ENCODE results near the gene PDE10A.

The PDE10A gene

DNA sequence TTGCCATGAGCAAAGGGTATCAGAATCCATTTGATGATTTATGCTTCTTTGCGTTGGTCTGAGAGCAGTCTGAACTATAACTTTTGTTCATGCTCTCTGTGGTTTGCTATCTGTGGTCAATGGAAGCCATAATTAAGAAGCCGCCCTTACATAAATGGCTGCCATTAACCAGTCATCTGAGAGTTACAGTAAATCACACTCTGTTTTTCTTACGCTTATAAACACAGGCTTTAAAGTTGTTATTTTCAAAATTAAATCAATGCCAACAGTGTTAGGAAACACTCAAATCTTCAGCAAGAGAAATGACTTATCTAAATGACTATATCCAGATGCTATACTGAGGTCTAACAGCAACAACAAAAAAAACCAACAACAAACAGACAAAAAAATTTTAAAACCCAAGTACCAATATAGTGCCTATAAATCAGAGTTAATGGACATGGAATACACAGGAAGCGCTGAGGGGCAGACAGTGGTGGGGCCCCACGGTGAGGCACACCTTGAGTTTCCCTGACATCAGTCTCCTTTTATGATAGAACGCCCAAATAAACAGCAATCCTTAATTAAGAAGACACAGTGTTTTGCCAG, 245.7 kb downstream of the PDE10A start:
- DNase-seq (ENCODE audit: low read depth in 1 of 2, low spot score in 1 of 2) = no peak

- DNase-seq (ENCODE audit: low read depth in 1 of 2, low spot score in 1 of 2) = no peak
These were observed 258.3 kb downstream of the PDE10A start for GRCh38 chr6:165404697-165405096.

DNA sequence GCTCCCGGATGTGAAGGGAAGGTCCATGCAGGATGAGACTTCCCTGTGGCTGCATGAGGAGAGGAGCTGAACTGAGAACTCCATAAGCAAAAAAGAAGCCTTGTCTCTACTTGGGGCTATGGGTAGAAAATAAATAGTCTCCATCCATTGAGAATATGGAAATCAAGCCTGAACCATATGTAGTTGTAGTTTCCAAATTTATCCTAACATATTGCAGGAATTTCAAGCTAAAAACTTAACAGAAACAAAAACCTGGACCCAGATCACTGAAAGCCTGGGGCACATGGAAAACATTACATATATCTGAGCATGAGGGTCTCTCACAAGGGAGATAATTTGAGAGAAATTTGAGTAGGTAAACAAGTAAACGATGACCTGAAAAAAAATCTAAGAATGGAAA, 258.7 kb downstream of the PDE10A start:
- DNase-seq (ENCODE audit: low read depth in 1 of 2, low spot score in 1 of 2) = no peak

DNA sequence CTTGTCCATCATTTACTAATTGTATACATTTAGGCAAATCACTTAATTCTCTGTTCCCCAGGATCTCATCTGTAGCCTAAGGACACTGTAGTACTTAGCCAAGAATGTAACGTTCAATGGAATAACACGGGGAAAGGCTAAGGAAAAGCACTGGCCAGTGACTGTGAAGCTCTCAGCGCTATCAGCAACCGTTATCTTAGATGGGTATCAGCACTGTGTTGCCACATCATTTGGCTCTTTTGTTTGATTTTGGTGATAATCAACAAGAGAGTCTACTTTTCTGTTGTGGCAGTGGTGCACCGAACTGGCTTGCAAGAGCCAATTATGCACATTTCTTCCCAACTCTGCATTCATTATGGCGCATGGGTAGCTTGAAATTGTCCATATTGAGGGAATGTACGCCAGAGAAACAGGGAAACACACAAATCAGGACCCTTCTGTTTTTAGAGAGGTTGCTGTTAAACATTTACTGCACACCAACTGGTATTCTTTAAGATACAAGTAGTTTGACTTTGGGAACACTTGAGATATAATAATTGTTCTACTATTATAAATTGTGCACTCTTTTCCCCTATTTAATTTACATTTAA, 259.9 kb downstream of the PDE10A start:
- DNase-seq (ENCODE audit: low read depth in 1 of 2, low spot score in 1 of 2) = no peak

- no peak for DNase-seq (ENCODE audit: low read depth in 1 of 2, low spot score in 1 of 2)
These were observed 261.9 kb downstream of the PDE10A start for GRCh38 chr6:165401092-165401491.

GRCh38 chr6:165390475-165390874, 272.6 kb downstream of the PDE10A start:
- DNase-seq (ENCODE audit: low read depth in 1 of 2, low spot score in 1 of 2) = no peak

DNA sequence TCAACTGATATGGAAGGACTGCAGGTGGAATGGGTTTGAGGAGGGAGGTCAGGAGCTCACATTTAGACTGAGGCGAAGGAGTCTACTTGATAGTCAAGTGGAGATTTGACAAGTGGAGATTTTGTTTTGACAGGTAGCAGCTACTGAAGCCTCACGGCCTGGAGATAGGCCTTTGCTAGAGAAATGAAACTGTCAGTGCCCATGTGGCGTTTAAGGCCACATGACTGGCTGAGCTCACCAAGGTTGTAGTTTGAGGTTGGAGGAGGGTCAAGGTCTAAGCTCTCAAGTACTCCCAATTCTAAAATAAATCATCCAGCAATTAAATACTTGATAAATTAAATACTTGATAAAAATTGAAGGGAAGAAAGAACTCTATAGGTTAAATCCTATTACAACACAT, 273.5 kb downstream of the PDE10A start:
- no peak for DNase-seq (ENCODE audit: low read depth in 1 of 2, low spot score in 1 of 2)

GRCh38 chr6:165383323-165383722, 279.7 kb downstream of the PDE10A start:
- DNase-seq (ENCODE audit: low read depth in 1 of 2, low spot score in 1 of 2) = no peak

DNA sequence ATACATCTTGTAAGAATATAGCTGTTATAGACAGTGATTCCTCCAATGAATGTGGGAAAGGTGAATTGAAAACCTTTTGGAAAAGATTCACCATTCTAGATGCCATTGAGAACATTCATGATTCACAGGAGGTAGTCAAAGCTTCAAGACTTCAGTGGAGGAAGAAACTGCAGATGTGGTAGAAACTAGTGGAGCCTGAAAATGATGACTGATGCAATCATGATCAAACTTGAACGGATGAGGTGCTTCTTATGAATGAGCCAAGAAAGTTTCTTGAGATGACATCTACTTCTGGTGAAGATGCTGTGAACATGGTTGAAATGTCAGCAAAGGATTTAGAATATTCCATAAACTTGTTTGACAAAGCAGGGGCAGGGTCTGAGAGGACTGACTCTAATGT, 286.9 kb downstream of the PDE10A start:
- no peak for DNase-seq (ENCODE audit: low read depth in 1 of 2, low spot score in 1 of 2)

GRCh38 chr6:165365371-165365770, 297.7 kb downstream of the PDE10A start:
- no peak for DNase-seq (ENCODE audit: low read depth in 1 of 2, low spot score in 1 of 2)

DNA sequence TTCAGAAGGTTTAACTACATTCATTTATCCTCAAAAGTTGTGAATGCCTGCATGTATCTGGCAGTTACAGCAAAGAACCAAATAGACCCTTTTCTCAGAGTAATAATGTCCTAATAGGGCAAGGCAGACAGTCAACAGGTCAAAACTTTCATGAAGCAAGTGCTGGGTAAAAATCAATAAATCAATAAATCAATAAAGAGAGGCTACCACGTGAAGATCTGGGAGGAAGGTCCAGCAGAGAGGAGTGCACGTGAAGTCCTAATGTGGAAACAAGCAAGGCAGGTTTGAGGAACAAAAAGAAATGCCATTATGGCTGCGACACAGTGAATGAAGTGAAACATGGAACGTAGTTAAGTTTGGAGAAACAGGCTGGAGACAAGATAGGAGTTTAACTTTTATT, 317.3 kb downstream of the PDE10A start:
- DNase-seq (ENCODE audit: low read depth in 1 of 2, low spot score in 1 of 2) = no peak

DNA sequence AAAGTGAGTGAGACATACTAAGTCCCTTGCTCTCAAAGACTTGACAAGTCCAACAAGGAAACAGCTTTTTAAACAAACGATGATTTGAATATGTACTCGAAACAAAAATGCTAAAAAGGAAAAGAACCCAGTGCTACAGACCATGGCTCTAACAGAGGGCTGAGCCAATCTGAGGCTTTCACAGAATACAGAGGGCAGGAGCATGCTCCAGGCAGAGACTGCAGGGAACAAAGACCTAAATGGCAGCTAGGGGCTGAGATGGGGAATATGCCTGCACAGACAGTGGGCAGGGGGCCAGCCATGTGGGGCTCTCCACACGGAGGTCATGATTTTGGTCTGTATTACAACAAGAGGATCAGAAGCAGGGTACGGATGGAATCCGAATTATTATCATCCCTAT, 322.5 kb downstream of the PDE10A start:
- no peak for DNase-seq (ENCODE audit: low read depth in 1 of 2, low spot score in 1 of 2)

GRCh38 chr6:165325609-165326008, 337.4 kb downstream of the PDE10A start:
- no peak for DNase-seq (ENCODE audit: low read depth in 1 of 2, low spot score in 1 of 2)

DNA sequence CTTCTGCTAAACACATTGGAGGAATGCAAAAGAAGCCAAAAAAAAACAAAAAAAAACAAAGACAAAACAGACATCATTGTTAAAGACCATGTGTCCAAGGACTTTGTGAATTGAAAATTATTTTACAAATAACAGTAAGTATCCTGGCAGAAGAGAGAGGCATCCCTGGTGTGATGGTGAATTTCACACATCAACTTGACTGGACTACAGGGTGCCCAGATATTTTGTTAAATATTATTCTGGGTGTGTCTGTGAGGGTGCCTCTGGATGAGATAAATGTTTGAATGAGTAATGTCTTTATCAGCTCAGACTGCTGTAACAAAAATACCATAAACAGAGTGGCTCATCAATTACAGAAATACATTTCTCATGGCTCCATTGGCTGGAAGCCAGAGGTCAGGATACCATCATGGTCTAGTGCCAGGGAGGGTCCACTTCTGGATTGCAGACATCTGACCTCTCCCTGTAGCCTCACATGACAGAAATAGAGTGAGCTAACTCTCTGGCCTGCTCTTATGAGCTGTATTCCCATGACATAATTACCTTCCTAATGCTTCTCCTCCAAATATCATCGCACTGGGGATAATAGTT, 341.4 kb downstream of the PDE10A start:
- no peak for DNase-seq (ENCODE audit: low read depth in 1 of 2, low spot score in 1 of 2)

- DNase-seq (ENCODE audit: low read depth in 1 of 2, low spot score in 1 of 2) = no peak
These were observed 341.9 kb downstream of the PDE10A start for GRCh38 chr6:165321150-165321549.

DNA sequence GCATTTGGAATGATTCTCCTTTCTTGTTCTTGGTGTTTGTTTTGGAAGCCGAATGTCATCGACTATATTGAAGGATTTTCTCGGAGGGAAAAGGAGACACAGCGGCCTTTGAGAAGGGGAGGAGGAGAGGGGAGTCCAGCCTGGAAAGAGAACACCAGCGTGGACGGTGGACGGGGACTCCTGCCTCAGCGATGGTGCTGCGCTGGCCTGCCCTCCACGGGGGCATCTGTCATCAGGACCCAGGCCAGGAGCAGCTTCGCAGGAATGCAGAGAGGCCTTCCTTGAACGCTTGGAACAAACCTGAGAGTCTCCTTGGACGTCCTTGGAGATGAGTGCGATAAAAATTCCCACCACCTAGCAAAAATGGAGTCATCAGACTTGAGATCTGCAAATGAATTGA, 345.3 kb downstream of the PDE10A start:
- DNase-seq (ENCODE audit: low read depth in 1 of 2, low spot score in 1 of 2) = no peak

DNA sequence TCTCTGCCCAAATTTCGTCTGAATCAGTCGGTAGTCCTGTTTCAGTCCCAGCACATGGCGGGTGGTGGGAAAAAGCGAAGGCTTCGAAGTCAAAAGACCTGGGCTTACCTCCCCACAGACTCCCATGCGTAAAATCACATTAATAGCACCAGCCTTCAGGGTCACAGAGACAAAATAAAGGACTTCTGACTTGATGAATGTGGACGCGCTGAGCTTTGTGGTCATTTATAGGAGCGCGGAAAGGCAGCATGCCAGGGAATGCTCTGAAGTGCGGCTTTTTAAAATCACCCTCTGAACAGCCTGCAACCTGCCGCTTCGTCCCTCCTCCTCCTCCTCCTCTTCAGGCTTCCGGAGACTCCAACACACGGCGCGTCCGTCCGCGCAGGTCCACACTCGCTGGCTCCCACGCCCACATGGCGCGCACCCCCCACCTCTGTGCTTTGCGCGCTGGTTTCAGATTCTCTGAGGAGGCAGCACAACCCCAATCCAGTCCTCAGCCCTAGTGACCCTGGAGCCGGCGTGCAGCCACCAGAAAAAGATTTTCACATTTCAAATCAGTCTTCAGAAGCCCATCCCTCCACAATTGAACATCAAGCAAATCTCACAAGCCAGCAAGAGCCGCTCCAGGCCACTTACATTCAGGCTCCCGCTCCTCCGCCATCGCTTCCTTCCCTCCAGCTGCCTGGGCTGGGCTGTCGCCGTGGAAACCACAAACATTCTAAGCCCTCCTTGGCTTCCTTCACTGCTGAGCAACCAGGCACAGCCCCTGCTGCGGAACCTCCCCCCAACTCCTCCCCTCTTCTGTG, 353.9 kb downstream of the PDE10A start, which contains the start of gene C6orf118:
TSS of gene C6orf118 (minus strand) at position 680 of the 806 bp plus-strand sequence. CDS start at position 661, 19 bp downstream.
- DNase-seq (ENCODE audit: low read depth in 1 of 2, low spot score in 1 of 2) = no peak

DNA sequence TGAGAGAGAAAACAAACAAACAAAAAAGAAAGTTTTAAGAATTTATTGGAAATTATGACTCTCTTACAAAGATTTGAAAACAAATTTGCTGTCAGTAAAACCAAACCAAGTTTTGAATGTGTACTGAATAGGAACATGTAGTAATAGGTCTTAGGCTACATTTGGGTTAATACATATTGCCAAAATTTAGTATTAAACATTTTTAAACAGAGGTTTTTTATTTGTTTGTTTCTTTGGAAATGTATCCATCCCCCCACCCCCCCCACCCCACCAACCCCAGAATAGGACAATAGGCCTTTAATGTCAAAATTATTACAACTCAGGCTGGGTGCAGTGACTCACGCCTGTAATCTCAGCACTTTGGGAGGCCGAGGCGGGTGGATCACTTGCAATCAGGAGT, 356.1 kb downstream of the PDE10A start:
- DNase-seq (ENCODE audit: low read depth in 1 of 2, low spot score in 1 of 2) = no peak

DNA sequence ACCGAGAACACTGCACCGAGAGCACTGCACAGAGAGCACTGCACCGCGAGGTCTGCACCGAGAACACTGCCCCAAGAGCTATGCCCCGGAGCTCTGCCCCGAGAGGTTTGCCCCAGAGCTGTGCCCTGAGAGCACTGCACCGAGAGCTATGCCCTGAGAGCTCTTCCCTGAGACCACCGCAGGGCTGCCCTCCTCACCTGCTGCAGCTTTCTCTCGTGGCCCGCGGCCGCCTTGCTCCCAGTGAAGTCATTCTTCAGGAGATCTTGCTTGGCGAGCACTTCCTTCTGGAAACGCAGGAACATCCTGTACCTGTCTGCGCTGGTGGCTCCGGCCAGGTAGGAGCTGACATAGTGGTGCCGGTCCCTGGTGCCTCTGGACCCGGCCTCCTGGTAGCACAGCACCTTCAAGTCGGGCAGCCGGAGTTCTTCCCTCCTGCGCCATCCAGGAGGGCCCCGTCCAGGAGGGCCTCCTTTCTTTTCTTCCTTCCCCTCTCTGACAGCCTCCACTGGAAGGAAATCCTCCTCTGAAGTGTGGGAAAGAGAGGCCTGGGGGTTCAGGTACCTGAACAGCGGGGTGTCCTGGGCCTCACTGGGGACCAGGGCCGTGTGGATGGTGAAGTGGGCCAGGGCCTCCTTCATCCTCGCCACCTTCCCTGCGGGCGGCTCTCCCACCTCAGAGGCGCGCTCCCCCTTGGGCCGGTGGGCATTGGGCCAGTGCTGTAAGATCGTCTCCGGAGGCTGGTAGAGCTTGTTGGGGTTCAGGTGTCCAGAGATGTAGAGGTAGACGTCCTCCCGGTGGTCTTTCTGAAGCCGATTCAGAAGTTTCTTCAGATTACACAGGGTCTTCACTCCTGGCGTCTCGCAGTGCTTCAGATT, 361.4 kb downstream of the PDE10A start:
- DNase-seq (ENCODE audit: low read depth in 1 of 2, low spot score in 1 of 2) = no peak

- no peak for DNase-seq (ENCODE audit: low read depth in 1 of 2, low spot score in 1 of 2)
These were observed 362.6 kb downstream of the PDE10A start for GRCh38 chr6:165300422-165300936.

GRCh38 chr6:165298875-165299274, 364.2 kb downstream of the PDE10A start:
- no peak for DNase-seq (ENCODE audit: low read depth in 1 of 2, low spot score in 1 of 2)

Measured in activated CD4-positive, alpha-beta T cell treated with anti-CD3 and anti-CD28 coated beads, Interleukin-2, amount 50 U/mL, for 24 hours (primary cell).